Jurkat, Clone E6-1 (cell line): ENCODE results near the gene SNAI1.
"Not testable (repeated sequence)": the region's sequence is repeated elsewhere in the genome, so short reads cannot be mapped to it uniquely, and the experiment has no call there.

Source experiments
- DNase-seq: peaks from one replicate; pipeline ENCODE4 v3.0.0-alpha.2; 2011; ENCODE audit warnings: low read depth, low spot score
- H3K4me3 ChIP-seq: 2 replicates; pipeline ENCODE4 v1.5.1; 2011; ENCODE audit warnings: mild to moderate bottlenecking, low read length, control low read depth, moderate library complexity

SNAI1 gene

DNA sequence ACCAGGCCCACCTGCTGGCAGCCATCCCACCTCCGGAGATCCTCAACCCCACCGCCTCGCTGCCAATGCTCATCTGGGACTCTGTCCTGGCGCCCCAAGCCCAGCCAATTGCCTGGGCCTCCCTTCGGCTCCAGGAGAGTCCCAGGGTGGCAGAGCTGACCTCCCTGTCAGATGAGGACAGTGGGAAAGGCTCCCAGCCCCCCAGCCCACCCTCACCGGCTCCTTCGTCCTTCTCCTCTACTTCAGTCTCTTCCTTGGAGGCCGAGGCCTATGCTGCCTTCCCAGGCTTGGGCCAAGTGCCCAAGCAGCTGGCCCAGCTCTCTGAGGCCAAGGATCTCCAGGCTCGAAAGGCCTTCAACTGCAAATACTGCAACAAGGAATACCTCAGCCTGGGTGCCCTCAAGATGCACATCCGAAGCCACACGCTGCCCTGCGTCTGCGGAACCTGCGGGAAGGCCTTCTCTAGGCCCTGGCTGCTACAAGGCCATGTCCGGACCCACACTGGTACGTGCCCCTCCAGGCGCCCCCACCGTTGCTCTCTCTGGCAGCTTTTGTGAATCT, 1.1 kb downstream of the SNAI1 start:
- H3K4me3 ChIP-seq, result no peak overlapping the region
- DNase-seq, result no peak

DNA sequence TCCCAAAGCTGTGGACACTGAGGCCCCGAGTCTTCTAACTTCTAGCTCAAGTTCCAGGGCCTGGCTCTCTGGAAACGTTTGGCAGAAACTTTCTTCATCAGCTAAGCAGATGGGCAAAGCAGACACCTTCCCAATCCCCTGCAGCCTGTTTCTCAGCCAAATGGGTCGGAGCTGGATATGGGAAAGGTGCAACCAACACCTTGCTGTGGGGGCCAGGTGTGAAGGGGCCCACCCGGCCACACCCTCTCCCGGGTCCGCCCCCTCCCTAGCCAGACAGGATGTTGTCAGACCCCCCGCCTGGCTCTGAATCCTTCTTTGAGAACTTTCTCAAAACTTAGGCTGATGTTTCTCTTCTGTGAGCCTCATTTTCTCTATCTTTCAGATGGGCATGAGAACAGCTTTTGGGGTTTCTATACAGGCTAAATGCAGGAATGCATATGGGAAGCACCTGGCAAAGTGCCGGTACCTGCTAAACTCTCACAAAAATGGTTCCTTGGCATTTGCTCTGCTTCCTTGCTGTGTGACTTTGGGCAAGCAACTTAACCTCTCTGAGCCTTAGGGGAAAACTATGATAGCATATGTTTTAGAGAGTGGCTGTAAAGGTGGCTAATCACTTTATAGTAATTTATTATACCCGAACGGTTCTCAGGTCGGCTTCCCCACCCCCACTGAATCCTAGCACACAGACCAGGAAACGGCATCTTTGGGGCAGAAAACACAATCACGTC, 1.8 kb downstream of the SNAI1 start:
- no peak for DNase-seq
- H3K4me3 ChIP-seq, result no peak overlapping the region

DNA sequence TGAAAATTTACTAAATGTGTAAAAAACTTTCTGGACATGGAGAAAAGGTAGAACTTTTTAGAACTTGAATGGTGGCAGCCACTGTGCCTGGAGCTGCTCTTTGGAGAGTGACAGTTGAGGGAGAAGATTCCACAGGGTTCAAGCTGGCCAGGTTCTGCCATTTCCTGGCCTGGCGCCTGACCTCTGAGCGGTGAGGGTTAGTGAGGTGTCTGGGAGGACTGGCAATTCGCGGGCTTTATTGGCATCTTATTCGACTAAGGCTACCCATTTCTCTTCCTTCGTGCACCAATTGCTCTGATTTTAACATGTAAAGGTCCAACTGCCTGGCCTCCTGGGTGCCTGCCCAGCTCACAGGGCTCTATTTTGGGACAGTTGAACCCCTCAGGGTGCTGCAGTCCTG, 2.4 kb downstream of the SNAI1 start:
- no peak overlapping the region for H3K4me3 ChIP-seq
- DNase-seq, result no peak

GRCh38 chr20:49985617-49986016, 2.8 kb downstream of the SNAI1 start:
- H3K4me3 ChIP-seq, result no peak overlapping the region
- no peak for DNase-seq

- no peak for DNase-seq
- no peak overlapping the region for H3K4me3 ChIP-seq
Measured at GRCh38 chr20:49986049-49986448, 3.3 kb downstream of the SNAI1 start.

DNA sequence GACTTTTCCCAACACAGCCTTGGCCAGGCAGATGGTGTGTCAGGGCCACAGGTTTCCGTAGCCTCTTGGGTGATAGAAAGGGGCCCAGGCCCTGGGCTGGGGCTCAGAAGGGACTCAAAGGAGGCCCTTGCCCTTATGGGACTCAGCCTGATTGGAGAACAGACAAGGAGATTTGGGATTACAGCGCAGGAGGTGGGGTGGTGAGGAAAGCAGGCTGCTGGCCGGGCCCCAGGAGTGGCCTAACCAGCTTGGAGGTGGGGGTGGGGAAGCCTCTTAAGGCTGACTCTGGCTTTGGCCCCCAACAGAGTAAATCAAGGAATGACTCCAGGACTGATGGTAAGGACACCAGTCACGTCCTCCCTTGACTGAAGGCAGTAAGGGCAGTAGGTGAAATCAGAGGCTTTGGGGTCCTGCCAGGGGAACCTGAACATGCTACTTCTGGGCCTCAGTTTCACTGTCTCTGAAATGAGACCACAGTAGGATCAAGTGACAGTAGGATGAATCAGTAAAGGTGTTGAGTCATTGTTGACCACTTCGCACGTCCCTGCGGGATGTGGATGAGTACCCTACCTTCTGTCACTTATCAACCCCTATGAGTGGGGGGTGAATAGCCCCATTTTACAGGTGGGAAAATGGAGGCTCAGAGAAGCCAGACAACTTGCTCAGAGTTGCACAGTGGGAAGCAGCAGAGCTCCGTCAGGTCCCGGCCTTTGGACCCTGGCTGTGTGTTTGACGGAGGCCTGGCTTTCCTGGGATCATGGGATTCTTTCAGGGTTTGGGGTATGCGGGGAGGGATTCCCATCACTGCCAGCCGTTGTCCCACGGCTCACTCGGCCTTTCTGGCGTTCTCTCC, 4.5 kb downstream of the SNAI1 start:
- no peak overlapping the region for H3K4me3 ChIP-seq
- no peak for DNase-seq

GRCh38 chr20:49987868-49988690, 5.3 kb downstream of the SNAI1 start:
- H3K4me3 ChIP-seq, result no peak overlapping the region
- no peak for DNase-seq

GRCh38 chr20:49989234-49990065, 6.7 kb downstream of the SNAI1 start:
- no peak for DNase-seq
- no peak overlapping the region for H3K4me3 ChIP-seq

DNA sequence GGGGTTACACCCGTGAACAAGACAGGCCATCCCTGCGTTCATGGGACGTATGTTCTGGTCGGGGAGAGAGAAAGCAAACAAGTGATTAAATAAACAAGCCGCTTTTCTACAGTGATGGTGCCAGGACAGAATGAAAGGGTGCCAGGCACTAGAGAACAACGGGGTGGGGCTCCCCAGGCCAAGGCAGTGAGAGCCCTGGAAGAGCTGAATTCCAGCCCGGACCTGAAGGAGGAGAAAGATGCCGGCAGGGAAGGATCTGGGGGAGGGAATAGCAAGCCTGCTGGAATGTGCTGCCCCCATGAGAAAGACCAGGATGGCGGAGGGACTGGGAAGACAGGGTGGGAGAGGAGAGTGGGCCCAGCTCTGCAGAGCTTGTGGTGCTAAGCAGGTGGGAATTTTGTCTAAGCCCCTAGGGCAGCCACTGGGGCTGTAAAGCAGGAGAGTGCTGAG, 7.5 kb downstream of the SNAI1 start:
- no peak for DNase-seq
- no peak overlapping the region for H3K4me3 ChIP-seq

DNA sequence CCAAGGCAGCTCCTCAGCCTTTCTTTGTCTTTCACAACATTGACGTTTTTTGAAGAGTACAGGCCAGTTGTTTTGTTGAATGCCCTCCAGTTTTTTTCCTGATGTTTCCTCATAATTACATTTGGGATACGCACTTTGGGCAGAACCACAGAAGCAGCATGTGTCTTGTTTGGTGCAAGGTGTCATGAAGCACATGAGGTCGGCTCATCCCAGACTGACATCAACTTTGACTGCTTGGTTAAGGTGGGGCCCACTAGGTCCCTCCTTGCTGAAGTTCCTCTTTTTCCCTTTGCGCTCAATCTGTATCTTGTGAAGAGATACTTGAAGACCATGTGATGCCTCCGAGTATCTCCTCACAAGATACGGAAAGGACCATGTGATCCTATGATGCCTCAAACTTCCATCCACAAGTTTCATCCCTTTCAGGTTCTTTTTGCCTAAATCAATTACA, 10.5 kb downstream of the SNAI1 start:
- no peak for DNase-seq
- H3K4me3 ChIP-seq, result no peak overlapping the region

DNA sequence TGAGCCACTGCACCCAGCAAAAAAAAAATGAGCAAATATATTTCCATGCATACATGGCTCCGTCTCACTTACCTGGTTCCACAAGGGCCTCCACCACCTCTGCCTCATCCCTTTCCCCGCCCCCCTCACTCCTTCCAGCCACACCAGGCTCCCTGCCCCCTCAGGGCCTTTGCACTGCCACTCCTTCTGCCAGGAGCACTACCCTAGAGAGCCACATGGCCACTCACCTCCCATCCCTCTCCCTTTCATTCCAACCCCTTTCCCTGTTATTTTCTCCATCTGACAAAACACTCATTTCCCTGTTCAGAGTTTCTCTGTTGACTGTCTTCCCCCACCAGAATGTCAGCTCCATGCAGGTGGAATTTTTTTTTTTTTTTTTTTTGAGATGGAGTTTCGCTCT, 12.8 kb downstream of the SNAI1 start:
- no peak for DNase-seq
- no peak overlapping the region for H3K4me3 ChIP-seq

DNA sequence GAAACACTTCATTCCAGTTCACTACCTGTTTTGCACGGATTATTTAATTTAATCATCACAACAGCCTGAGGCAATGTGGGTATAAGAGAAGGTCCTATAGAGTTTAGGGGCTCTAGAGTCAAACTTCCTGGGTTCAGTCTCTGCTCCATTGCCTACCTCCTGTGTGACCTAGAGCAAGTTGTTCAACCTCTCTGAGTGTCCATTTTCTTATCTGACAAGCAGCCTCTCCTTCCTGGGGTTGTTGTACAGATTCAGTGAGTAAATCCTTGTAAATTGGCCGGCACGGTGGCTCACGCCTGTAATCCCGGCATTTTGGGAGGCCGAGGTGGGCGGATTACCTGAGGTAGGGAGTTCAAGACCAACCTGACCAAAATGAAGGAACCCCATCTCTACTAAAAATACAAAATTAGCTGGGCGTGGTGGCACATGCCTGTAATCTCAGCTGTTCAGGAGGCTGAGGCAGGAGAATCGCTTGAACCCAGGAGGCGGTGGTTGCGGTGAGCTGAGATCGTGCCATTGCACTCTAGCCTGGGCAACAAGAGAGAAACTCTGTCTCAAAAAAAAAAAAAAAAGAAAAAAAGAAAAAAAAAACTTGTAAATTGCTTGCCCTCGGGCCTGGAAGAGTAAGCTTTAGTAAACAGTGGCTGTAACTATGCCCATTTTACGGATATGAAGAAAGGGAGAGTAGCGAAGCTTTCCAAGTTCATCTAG, 15.9 kb downstream of the SNAI1 start:
- not testable (repeated sequence) for H3K4me3 ChIP-seq, DNase-seq

- no peak overlapping the region for H3K4me3 ChIP-seq
- DNase-seq, result no peak
Measured at GRCh38 chr20:49999329-49999728, 16.5 kb downstream of the SNAI1 start.

DNA sequence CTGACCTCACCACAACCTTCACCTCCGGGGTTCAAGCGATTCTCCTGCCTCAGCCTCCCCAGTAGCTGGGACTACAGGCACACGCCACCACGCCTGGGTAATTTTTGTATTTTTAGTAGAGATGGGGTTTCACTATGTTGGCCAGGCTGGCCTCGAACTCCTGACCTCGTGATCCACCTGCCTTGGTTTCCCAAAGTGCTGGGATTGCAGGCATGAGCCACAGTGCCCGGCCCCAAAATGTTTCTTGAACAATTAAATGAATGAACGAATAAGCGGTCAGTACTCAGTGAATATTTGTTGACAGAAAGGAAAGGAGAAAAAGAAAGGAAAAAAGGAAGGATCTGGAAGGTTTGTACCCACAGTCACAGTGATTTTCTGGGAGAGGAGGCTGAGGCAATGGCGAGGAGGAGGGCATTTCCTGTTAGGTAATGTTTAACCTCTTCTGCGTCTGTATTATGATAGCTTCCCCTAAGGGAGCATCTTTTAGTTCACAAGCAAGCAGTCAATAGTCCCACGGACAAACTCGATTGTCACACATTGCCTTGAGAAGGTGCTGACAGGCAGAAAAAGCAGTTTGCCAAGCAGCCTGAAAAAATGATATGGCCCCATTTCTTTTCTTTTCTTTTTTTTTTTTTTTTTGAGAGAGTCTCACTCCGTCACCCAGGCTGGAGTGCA, 17.9 kb downstream of the SNAI1 start:
- not testable (repeated sequence) for DNase-seq, H3K4me3 ChIP-seq

DNA sequence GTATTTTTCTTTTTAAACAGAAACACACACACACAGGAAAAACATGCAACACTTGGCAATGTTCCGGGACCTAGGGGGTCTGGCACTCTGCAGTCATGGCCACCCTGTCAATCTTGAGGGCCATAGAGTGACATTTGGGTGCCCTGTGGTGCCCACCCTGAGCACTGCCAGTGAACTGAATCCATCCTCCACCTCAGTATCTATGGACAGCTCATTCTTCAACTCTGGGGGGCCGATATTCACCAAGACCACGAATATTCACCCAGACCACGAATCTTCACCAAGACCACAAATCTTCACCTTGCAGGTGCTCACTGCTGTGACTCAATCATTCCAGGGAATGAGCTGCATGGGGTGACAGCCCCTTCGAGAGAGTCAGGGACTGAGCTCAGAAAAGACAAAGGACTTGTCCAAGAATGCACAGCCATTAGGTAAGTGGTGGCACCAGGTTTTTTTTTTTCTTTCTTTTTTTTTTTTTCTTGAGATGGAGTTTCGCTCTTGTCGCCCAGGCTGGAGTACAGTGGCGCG, 19.1 kb downstream of the SNAI1 start:
- H3K4me3 ChIP-seq, result no peak overlapping the region
- DNase-seq, result no peak

GRCh38 chr20:50003253-50003656, 20.5 kb downstream of the SNAI1 start:
- no peak for DNase-seq
- H3K4me3 ChIP-seq, result no peak overlapping the region

DNA sequence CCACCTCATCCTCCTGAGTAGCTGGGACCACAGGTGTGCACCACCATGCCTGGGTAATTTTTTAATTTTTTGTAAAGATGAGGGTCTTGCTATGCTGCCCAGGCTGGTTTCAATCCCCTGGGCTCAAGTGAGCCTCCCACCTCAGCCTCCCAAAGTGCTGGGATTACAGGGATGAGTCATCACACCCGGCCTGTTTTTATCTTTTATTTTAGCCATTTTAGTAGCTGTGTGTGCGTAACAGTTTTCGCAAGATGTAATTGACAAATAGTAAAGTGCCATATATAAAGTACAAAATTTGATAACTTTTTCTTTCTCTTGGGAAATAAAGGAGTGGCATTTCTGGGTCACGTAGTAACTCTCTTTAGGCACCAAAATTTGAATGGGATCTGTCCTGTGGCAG, 21.4 kb downstream of the SNAI1 start:
- no peak for DNase-seq
- no peak overlapping the region for H3K4me3 ChIP-seq
